KOPT-K1 (cell line): ENCODE measurements around the gene MTA3.

Experiments used
- H3K27ac ChIP-seq: fragments of 200-600 bp; sonication (generic); 2 replicates; pipeline ENCODE4 v1.5.1; 2016; ENCODE audit warnings: antibody characterized with exemption, mild to moderate bottlenecking, low read depth, low read length; ENCODE audit not compliant: poor library complexity, severe bottlenecking
- H3K36me3 ChIP-seq: fragments of 200-600 bp; sonication (generic); 2 replicates; pipeline ENCODE4 v1.5.1; 2017; ENCODE audit warnings: antibody characterized with exemption, mild to moderate bottlenecking, low read length, moderate library complexity; ENCODE audit not compliant: insufficient read depth
- H3K9me3 ChIP-seq: fragments of 200-600 bp; sonication (generic); 2 replicates; pipeline ENCODE4 v1.5.1; 2017; ENCODE audit warnings: antibody characterized with exemption, low read length, mild to moderate bottlenecking; ENCODE audit not compliant: insufficient read depth, poor library complexity, severe bottlenecking

MTA3 gene

DNA sequence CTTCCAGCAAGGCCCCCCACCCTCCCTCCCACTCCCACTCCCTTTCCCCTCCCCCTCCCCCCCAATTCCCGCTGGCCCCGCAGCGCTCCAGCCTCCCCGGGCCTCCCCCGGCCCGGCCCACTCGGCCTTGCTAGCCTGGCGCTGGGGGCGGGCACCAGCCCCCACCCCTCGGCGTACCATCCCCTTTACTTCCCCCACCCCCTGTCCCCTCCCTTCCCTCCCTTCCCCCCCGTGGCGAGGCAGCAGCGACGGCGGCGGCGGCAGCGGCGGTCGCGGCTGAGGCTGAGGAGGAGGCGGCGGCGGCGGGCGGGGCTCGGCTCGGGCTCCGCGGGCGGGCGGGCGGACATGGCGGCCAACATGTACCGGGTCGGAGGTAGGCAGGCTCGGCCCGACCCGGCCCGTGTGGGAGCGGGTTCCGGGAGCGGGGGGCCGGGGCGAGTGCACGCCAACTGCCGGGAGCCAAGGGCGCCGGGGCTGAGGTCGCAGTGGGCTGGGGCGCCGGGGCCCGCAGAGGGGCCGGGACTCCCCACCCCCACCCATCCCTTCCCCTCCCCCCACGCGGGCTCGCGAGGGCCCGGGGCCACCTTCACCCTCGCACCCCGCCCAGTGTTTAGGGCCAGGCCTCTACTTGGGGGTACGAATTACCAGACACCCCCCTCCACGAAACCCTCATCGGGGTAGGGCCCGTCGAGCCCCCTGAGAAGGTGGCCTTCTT, at the start of gene MTA3:
Gene MTA3, plus strand, starts transcription at position 232 of the 715 bp plus-strand sequence. Its CDS starts 114 bp downstream, at position 346.
- peaks cover 29% of the 10 kb centered on the region for H3K36me3 ChIP-seq
- H3K9me3 ChIP-seq: no peaks in the 10 kb centered on the region
- peak within 1 kb of the TSS; percentile 100 for H3K27ac ChIP-seq

DNA sequence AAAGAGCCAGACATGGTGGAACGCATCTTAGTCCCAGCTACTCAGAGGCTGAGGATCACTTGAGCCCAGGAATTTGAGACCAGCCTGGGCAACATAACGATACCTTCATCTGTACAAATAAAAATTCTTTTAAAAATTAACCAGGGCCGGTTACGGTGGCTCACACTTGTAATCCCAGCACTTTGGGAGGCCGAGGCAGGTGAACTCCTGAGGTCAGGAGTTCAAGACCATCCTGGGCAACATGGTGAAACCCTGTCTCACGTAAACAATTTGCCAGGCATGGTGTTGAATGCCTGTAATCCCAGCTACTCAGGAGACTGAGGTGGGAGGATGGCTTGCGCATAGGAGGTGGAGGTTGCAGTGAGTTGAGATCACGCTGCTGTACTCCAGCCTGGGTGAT, 48.8 kb upstream of the MTA3 start:
- H3K9me3 ChIP-seq: no peaks in the 10 kb centered on the region
- no peak overlapping the region for H3K27ac ChIP-seq
- no peaks in the 10 kb centered on the region for H3K36me3 ChIP-seq

DNA sequence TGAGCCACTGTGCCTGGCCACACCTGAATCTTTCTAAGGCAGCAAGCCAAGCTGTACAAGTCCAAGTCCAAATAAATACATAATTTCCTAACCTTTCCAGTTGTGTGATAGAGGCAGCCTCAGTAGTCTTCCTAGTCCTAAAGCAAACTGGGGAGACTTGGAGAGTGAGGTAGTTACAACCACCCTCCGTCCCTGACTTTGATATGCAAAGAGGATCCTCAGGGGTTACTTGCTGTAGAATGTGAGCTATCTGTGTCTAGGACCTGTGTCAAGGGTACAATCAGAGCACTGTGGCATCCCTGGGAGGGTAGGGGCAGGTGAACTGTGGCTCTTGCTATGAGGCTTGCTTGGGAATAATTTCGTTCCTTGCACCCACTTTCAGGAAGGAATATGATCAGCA, 46.4 kb upstream of the MTA3 start:
- H3K27ac ChIP-seq: no peak overlapping the region
- no peaks in the 10 kb centered on the region for H3K9me3 ChIP-seq
- H3K36me3 ChIP-seq: no peaks in the 10 kb centered on the region

DNA sequence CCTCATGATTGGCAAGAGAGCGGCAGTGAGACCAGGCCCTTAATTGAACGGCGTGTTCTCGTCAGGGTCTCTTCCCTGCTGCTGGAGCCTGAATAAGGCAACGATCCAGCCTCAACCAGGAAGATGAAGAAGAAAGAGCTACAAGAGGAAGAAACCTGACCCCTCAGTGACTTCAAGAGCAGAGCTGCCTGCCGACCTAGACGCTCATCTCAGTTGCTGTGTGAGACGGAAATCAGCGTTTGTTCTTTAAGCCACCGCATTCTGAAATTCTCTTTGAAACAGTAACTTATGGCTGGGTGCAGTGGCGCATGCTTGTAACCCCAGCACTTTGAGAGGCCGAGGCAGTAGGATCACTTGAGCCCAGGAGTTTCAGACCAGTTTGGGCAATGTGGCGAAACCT, 45.1 kb upstream of the MTA3 start:
- Histone ChIP-seq H3K27ac (no peak overlapping the region), H3K9me3 (no peaks in the 10 kb centered on the region), H3K36me3 (no peaks in the 10 kb centered on the region)

DNA sequence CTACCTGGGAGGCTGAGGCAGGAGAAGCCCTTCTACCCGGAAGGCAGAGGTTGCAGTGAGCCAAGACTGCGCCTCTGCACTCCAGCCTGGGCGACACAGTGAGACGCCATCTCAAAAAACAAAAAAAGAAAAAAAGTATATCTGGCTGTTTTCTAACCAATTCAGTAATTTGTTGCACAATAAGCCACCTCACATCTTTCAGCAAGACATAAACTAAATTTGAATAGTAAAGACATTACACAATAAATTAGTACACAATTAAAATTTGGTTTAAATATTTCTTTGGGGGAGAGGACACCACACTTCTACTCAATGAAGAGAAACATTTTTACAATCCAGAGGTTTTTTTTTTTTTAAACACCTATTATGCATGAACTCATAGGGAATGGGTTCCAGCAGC, 36.0 kb upstream of the MTA3 start:
- H3K9me3 ChIP-seq: no peaks in the 10 kb centered on the region
- no peaks in the 10 kb centered on the region for H3K36me3 ChIP-seq
- no peak overlapping the region for H3K27ac ChIP-seq

DNA sequence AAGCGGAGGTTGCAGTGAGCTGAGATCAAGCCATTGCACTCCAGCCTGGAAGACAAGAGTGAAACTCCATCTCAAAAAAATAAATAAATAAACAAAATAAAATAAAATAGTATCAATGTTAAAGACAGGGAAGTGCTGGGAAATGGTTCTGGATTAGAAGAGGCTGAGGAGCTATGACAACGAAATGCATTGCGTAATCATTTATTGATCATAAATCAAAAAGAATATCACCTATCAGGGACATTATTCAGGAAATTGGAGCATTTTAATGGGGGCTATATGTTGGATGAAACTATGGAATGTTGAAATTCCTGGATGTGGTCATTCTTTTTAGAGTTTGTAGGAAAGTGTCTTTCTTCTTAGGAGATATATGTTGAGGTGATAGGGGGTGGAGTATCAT, 30.9 kb upstream of the MTA3 start:
- Histone ChIP-seq H3K36me3 (no peaks in the 10 kb centered on the region), H3K27ac (no peak overlapping the region), H3K9me3 (no peaks in the 10 kb centered on the region)

DNA sequence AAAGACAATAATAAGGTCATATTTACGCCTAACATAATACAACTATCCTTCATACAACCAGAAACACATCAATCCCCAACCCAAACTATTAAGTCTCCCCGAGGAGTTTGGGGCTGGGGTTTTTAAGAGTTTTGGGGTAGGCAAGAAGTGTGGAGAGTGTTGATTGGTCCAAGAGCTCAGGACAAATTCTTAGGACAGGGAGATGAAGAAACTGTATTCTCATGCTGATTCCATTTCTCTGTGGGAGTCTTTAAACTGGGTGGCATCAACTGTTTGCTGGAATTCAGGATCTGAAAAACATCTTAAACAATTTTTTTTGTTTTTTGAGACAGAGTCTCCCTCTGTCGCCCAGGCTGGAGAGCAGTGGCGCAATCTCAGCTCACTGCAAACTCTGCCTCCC, 25.6 kb upstream of the MTA3 start:
- Histone ChIP-seq H3K9me3 (no peaks in the 10 kb centered on the region), H3K27ac (no peak overlapping the region), H3K36me3 (no peaks in the 10 kb centered on the region)

DNA sequence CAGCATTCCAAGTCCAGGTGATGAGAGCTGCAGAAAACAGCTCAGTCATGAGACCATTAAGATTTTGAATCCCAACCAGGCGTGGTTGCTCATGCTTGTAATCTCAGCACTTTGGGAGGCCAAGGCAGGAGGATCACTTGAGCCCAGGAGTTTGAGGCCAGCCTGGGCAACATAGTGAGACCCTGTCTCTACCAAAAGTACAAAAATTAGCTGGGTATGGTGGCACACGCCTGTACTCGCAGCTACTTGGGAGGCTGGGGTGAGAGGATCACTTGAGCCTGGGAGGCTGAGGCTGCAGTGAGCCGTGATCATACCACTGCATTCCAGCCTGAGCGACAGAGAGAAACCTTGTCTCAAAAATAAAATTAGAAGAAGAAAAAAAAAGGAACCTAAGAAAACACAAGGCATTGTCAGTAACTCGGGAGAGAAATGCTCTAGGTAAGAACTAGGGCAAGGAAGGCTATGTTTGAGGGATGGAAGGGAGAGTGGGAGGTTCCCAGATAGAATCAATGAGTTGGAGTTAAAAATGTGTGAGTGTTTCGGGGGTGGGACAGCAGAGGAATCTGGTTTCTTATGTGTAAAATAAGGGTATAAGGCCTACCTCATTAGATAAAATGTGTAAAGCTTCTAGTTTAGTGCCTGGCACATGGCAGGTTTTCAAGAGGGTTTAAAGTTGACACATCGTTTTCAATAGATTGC, 23.3 kb upstream of the MTA3 start:
- H3K27ac ChIP-seq: no peak overlapping the region
- no peaks in the 10 kb centered on the region for H3K36me3 ChIP-seq

DNA sequence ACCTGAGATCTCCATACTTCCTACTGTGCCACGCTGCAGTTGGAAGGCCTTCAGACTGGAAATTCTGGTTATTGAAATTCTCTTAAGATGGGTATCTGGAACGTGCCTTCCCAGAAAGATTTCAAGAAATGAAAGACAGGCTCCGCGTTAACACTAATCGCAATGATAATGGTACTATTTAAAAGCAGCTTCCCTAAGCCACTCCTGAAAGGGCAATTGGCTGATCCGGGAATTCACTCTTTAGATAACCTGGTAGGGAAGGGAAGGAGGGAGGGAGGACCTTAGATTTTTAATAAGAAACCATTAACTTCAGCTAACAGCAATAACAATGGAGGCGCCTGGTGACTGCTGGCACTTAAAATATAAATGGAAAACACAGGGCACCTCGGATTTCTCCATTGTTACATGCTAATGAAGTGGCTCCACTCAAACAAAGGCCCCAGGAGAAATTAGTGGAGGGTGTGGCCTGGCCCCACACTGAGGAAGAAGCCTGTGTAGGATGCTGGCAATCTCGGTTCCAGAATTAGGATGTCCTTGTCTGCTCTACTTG, 22.5 kb upstream of the MTA3 start:
- Histone ChIP-seq H3K36me3 (no peaks in the 10 kb centered on the region), H3K9me3 (no peaks in the 10 kb centered on the region), H3K27ac (no peak overlapping the region)

More for the DNA sequence above, 23.3 kb upstream of the MTA3 start:
- H3K9me3 ChIP-seq: no peaks in the 10 kb centered on the region

DNA sequence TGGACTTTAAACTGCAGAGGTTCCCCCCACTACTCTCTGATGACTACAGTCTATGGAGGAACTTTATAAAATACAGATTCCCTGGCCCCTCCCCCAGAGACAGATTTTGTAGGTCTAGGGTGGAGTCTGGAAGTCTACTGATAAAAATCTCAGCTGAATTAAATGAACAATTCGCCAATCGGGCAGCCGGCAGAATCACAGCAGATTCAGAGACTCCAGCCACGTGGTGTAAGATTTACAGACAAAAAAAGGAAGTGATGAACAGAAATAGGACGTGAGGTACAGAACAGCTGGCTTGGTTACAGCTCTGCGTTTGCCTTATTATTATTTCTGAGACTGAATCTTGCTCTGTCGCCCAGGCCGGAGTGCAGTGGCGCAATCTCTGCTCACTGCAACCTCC, 21.4 kb upstream of the MTA3 start:
- Histone ChIP-seq H3K9me3 (no peaks in the 10 kb centered on the region), H3K27ac (no peak overlapping the region), H3K36me3 (no peaks in the 10 kb centered on the region)

DNA sequence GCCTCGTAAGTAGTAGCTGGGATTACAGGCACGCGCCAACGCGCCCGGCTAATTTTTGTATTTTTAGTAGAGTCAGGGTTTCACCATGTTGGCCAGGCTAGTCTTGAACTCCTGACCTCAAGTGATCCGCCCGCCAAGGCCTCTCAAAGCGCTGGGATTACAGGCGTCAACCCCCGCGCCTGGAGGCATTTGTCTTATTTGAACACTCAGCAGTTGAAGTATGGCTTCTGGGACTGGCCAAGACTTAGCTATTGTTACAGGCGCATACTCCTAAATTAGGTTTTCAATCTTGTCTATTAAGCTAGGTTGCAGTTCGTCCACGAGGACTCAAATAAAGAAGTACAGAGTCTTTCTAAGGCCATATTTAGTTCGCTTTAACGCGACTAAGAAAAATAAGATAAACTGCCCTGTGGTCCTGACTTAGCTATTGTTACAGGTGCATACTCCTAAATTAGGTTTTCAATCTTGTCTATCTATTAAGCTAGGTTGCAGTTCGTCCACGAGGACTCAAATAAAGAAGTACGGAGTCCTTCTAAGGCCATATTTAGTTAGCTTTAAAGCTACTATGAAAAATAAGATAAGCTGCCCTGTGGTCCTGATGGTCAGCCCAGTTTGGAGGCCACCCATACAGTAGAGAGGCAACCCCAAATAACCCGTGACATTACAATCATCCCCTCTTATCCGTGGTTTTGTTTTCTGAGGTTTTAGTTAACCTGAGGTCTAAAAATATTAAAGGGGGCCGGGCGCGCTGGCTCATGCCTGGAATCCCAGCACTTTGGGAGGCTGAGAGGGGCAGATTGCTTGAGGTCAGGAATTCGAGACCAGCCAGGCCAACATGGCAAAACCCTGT, 20.8 kb upstream of the MTA3 start:
- no peaks in the 10 kb centered on the region for H3K9me3 ChIP-seq
- H3K36me3 ChIP-seq: no peaks in the 10 kb centered on the region
- H3K27ac ChIP-seq: no peak overlapping the region

DNA sequence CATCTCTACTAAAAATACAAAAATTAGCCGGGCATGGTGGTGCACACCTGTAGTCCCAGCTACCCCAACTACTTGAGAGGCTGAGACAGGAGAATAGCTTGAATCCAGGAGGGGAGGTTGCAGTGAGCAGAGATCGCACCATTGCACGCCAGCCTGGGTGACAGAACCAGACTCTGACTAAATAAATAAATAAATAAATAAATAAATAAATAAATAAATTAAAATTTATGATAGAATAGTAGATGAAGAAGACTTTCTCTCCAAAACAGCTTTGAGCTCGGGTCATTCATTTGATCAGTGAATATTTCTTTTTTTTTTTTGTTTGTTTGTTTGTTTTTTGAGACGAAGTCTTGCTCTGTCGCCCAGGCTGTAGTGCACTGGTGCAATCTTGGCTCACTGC, 17.6 kb upstream of the MTA3 start:
- no peak overlapping the region for H3K27ac ChIP-seq
- H3K36me3 ChIP-seq: no peaks in the 10 kb centered on the region
- no peaks in the 10 kb centered on the region for H3K9me3 ChIP-seq

DNA sequence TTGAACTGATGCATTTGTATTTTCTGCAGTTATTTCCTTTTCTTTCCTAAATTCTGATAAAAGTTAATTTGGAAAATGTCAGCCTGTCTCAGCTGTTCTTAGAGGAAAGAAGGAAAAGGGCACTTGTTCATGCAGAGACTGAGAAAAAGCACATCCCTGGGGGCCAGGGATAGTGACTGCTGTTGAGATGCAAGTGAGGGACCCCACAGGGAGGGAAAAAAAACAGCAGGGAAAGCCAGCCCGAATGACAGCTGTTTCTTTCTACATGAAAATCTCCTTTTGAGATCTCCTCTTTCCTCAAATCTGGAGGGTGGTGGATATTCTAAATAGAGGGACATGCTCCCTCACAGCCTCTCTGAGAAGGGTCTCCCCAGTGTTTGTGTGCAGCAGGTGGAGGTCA, 14.0 kb upstream of the MTA3 start:
- H3K36me3 ChIP-seq: no peaks in the 10 kb centered on the region
- no peak overlapping the region for H3K27ac ChIP-seq

DNA sequence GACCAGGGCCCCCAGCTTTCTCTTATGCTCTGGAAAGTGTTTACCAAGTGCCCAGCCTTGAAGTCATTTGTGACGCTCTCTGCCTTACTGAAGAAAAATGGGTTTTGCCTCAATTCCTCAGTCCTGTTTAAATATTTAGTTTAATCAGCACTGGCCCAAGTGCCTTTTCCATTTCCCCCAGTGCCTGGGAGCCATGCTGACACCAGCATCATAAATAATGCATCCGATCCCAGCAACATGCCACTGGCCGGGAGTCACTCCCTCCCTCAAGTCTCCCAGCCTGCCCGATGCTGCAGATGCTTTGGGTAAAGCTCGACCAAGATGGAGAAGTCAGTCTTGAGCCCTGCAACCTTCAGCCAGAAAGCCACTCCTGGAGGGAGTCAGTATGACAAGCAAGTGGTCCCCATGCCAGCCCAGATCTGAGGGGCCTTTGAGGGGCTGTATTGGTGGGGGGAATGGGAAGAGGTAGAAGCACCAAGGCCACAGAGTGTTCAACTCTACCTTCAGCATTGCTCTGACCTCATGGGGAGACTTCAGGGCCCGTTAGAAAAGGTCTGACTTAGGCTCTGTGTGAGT, 12.0 kb upstream of the MTA3 start:
- H3K36me3 ChIP-seq: no peaks in the 10 kb centered on the region
- no peak overlapping the region for H3K27ac ChIP-seq

More for the DNA sequence above, 14.0 kb upstream of the MTA3 start:
- H3K9me3 ChIP-seq: no peaks in the 10 kb centered on the region

DNA sequence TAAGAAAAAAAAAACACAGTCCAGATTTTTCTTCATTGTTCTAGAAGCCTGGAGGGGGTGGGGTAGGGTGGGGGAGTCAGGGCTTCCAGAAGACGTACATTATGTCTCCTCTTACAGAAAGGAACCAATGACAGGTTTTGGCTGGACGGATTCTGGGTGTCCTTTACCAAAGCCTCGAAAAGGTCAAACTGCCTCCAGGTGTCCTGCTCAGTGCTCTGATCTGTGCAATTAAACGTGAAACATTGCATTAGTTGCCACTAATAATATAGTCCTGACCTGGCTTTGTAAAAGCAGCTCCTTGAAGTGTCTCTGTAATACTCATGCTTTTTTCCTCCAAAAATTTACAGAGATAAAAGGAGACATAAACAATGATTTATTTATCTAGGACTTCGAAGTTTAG, 11.1 kb upstream of the MTA3 start:
- no peaks in the 10 kb centered on the region for H3K36me3 ChIP-seq
- no peaks in the 10 kb centered on the region for H3K9me3 ChIP-seq
- no peak overlapping the region for H3K27ac ChIP-seq

More for the DNA sequence above, 12.0 kb upstream of the MTA3 start:
- no peaks in the 10 kb centered on the region for H3K9me3 ChIP-seq
